ENCODE results near the gene RIMS4.

DNA sequence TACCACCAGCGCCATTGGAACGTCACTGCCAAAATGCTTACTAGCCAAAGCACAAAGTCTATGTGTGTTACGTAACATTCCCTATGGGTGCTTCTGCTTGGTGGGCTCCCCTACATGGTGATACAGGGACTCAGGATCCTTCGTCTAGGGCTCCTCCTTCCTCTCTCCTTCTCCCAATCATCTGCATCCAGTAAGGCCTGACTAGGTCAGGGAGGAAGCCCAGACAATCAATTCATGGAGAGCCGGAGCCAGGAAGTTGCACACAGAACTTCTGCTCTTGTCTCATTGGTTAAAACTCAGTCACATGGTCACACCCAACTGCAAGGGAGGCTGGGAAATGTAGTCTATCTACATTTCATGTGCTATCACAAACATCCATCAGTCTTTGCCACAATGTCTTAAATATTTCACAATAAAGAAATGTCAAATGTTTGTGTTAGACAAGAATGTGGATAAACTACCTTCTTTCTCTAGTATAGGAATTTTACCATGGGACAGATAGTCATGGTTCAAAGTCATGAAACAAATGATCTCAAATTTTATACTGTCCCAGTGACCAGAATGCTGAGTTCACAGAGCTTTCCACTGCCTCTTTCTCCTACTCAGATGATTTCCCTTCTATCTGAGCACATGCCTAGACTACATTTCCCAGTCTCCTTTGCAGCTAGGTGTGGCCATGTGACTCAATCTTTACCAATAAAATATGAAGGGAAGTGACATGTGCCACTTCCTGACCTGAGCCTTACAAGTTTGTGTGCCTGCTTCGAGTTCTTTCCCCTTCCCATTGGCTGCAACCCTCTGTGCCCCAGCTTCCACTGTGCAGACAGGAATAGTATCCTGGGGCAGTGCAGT, 74.0 kb downstream of the RIMS4 start:
- TF ChIP-seq, protein P1, sequence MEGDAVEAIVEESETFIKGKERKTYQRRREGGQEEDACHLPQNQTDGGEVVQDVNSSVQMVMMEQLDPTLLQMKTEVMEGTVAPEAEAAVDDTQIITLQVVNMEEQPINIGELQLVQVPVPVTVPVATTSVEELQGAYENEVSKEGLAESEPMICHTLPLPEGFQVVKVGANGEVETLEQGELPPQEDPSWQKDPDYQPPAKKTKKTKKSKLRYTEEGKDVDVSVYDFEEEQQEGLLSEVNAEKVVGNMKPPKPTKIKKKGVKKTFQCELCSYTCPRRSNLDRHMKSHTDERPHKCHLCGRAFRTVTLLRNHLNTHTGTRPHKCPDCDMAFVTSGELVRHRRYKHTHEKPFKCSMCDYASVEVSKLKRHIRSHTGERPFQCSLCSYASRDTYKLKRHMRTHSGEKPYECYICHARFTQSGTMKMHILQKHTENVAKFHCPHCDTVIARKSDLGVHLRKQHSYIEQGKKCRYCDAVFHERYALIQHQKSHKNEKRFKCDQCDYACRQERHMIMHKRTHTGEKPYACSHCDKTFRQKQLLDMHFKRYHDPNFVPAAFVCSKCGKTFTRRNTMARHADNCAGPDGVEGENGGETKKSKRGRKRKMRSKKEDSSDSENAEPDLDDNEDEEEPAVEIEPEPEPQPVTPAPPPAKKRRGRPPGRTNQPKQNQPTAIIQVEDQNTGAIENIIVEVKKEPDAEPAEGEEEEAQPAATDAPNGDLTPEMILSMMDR (IDR thresholded peaks at IDR 0.05) = no peak
- TF ChIP-seq EZH2 (IDR thresholded peaks at IDR 0.05; ENCODE audit: borderline replicate concordance, insufficient read depth, low read depth, low read length, poor library complexity, severe bottlenecking) = no peak

All from B cell (primary cell).